HG03571 (cell line): ENCODE results near the gene SLC12A7.
"Not testable (repeated sequence)": the region's sequence is repeated elsewhere in the genome, so short reads cannot be mapped to it uniquely, and the experiment has no call there.

ENCODE experiments used
- ATAC-seq: cut with Tn5 transposase; IDR thresholded peaks from one replicate; pipeline ENCODE4 v1.9.1; 2021; ENCODE audit not compliant: unreplicated experiment

Gene SLC12A7

DNA sequence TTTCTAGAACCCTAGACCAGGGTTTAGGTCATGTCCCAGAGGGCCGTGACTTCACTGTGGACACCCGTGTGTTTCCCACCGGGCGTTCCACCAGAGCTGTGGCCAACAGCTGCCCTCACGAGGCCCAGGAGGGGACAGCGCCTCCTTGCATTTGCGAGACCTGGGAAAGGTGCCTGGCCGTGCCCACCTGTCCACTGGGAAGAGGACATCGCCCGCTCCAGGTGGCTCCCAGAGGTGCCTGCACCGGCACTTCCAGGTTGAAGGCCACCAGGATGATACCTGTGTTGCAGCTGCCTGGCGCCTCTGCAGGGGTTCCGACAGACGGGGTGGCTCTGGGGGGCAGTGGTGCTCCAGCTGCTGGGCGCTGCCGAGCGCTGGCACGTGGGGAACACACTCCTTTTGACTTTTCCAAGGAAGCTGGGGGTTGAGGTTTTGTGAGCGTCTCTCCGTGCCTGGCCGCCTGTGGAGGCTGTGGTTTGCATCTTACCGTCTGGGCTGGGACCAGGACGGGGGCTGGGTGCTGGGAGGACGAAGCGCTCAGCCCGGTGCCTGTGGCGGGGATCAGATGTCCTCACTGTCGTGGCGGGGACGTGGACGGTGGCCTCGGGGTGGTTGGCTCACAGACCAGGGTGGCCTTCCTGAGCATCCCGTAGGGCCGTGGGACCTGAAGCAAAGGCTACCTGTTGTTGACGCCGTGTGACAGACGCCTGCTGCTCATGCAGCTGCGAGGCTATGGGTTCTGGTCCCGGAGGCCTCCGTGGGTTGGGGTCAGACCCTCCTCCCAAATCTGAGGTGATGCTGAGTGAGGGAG lies 84.0 kb downstream of the SLC12A7 start:
- no peak for ATAC-seq

DNA sequence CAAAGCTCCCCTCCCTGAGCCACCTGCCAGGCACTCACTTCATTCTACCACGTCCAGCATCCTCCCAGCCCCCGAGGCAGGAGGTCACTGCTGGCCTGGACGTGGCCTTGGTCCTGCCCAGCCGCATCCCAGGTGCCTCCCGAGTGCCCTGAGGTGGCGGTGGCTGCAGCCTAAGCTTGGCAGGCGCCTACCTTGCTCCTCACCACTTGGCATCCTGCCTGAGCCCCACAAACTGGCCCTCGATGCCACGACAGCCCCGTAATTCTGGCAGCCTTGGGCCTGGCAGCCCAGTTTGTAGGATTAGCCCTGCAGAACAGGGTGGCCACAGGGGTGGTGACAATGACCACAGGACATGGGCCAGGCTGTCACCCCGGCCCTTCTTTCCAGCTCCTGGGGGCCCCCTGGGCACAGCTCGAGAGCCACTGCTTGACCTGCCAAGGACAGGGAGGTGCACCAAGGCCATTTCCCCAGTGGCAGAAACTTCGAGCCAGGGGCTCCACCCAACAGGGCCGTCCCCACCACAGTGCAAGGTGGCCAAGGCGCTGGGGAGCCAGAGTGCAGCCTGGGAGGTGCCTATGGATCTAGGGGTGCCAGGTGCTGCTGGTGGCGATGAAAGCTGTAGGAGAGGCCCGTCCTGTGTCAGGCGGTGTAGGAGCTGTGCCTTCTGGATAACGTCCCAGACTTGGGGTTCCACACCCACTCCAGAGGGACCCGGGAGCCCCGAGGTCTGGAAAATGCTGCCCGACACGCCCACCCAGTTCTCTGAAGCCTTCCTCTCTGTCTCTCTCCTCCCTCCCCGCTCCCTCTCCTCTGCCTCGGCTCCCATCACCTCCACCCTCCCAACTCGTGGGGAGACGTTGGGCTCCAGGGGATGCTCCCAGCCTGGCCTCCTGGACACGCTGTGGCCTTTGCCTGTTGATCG lies 84.9 kb downstream of the SLC12A7 start:
- no peak for ATAC-seq

DNA sequence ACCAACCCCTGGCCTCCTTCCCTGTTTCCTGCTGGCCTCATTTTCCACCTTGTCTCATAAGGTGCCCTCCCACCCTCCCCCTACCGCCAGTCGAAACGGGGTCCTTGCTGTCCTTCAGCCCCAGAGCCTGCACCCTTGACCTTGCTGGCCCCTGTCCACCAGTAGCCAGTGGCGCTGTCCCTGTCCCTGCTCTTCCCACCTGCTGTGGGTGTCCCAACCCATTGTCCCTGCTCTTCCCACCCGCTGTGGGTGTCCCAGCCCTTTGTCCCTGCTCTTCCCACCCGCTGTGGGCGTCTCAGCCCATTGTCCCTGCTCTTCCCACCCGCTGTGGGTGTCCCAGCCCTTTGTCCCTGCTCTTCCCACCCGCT lies 89.9 kb downstream of the SLC12A7 start:
- ATAC-seq = not testable (repeated sequence)

DNA sequence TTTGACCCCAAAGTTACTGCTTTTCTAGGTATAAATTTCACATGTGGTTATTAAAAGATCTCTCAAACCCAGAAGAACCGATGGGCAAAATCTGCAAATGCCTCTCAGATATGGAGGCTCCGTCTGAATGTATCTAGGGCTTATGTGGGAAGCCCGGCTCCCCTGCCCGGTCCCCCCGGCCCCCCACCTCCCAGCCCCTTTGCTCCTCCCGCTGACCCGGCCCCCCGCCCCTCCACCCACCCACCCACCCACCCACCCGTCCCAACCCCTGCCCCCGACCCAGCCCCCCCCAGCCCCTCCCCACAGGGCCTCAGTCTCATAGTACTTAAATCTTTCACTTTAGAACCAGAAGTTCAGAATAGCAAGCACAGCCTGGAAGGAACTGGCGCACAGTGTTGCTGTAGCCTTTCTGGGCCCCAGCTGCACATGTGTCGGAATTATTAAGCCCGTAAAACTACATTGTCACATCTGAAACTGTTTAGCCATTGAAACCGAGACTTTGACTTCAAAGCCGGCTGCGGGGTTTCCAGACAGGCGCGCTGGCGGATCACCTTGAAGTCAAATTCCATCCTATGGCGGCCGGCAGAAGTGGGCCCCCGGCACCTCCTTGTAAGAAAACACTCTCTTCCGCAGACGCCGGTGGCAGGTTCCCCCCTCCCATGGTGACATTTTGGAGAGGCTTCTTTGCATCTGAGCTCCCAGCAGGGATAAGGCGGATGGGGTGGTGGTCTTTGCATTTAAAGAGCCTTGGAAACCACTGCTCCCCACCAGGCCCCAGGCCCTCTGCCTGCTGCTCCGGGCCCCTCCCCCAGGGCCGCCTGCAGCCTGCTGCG lies 90.5 kb downstream of the SLC12A7 start:
- no peak for ATAC-seq

DNA sequence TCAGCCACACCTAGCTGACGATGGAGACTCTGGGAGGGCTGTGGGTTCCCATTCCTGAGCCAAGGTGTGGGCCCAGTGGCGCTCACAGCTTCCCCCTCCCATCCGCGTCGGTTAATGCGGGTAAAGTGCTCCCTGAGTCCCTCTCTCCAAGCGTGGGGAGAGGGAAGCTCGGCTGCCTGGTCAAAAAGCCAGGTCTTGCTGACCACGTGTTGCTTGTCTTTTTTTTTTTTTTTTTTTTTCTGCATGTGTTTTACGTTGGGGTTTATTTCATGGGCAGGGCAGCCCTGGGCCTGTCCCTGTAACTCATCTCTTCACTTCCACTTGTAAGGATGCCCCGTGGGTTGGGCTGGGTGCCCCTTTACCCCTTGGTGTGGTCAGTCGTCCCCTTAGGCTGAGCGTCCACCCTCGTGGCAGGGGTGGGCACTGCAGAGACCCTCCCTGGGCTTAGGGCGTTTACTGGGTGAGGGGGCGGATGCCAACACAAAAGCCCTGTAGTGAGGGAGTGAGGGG lies 91.4 kb downstream of the SLC12A7 start:
- ATAC-seq = no peak

DNA sequence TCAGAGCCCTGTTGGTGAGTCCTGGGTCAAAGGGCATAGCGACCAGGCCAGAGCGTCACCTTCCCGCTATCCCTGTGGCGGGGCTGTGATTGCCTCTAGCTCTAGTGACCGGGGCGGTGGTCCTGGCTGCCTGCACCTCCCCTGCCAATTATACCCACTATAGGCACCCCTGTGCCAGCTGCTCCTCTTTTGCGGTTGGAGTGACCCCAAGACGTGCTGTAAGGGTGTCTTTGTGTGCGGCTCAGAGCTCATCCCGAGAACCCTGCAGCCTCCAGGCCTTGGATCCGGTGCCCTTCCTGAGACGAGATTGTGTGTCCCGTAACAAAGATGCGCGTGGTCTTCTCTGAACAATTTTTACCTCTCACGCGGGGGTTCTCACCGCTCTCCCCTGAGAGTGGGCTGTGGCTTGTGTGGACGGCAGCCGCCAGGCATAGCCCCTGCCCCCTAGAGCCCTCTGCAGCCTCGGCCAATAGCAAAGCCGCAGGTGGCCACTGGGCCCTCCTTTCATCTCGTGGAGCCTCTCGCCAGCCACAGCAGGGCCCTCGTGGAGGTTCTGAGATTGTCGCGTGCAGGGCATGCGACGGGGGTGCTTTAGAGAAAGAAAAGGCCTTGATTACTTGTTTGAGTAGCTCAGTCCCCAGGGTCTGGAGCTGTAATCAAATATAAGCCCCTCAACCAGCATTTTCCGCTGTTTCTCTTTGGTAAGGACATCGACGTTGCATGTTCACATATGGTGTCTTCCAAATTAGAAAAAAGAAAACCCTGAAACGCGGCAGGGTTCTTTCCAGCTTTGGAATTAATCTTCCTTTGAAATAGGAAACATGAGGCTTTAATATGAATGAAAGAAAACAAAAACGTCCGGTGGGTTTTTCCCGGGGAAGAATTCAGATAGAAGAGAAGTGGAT lies 92.6 kb downstream of the SLC12A7 start:
- ATAC-seq = no peak

DNA sequence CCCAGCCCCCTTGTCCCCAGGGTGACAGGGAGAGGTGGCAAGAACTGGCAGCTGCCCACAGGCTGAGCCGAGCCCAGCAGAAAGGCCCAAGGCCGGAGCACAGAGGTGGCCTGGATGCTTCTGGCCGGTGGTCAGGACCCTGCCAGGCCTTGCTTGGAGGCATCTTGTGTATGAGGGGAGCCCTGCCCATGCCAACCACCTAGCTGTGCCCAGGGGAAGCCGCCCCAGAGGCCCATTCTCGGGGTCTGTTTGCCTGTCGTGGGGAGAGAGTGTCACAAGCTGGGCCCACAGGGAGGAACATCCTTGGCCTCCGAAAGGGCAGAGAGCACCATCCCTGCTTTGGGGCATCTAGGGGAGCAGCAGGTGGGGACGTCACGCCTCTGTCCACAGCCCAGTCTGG lies 93.3 kb downstream of the SLC12A7 start:
- ATAC-seq = no peak

DNA sequence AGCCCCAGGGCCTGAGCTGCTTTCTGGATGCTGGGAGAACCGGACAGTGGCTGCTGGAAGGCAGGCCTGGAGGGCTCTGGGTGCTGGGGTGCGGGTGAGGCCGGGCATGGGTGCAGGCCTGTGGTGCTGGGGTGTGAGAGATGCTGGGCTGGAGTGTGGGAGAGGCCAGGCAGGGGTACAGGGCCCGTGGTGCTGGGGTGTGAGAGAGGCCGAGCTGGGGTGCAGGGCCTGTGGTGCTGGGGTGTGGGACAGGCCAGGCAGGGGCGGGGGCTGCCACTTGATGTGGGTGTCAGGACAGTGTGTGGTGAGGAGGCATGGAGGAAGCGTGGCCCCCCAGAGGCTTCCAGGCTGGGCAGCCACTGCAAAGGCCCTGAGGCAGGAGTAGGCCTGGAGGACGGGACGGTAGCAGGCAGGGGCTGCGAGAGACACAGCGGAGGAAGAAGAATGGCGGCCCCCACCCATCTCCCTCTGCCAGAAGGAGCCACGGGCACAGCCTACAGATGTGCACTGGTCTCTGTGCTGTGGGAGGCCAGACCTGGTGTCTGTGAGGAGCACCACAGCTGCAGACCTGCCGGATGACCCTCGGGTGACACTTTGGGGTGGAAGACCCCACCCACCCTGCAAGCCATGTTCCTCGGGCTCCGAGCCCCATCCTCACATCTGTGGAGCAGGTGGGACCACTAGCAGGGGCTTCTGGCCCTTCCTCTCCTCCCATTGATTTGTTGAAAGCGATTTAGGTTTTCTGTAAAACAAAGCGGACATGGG lies 94.0 kb downstream of the SLC12A7 start:
- ATAC-seq = no peak

DNA sequence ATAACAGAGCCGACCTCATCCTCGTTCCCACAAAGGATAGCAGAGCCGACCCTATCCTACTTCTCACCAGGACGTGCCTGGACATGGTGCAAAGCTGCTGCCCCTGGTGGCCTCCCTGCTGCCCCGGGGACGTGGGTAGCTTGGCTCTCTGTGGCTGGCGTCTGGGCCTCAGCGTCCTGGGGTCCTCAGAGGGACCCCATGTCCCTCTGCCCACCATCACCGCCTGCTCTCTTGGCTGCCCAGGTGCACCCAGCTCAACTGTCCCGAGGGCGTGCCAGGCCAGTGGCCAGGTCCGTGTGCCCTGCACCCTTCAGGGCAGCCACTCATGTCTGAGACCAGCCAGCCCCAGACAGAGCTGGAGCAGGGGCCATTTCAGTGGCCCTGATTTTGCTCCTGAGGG lies 94.8 kb downstream of the SLC12A7 start:
- no peak for ATAC-seq

DNA sequence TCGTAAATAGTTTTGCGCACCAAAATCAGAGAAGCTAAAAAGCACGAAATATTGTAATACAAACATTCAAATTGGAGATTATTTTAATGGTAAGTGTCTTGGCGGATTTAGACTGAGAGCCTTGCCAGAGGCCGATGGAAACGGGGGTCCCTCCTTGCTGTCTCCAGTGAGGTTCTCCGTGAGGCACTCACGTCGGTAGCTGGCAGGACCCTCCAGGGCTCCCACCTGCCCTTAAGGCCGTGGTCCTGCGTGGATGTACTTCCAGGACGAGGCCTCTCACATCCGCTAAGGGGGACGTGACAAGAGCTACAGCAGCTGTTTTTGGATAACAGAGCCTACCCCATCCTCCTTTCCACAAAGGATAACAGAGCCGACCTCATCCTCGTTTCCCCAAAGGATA lies 95.4 kb downstream of the SLC12A7 start:
- no peak for ATAC-seq

DNA sequence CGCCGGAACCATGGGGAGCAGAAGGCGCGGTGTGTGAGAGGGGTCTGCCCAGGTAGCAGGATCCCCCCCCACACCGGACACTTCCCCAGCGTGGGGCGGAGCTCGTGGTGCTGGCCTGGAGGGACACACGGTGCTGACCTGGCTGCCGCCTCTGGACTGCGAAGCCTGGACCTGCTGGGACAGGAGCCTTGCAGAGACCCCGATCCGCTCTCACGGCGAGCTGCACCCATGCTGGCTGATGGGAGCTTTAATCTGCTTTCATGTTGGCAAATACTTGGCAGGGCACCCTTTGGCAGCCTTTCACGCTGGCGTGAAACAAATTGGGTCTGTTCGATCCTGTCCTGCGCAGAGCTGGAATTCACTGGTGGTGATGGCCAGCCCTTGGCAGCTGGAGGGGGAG lies 95.8 kb downstream of the SLC12A7 start:
- ATAC-seq = no peak

DNA sequence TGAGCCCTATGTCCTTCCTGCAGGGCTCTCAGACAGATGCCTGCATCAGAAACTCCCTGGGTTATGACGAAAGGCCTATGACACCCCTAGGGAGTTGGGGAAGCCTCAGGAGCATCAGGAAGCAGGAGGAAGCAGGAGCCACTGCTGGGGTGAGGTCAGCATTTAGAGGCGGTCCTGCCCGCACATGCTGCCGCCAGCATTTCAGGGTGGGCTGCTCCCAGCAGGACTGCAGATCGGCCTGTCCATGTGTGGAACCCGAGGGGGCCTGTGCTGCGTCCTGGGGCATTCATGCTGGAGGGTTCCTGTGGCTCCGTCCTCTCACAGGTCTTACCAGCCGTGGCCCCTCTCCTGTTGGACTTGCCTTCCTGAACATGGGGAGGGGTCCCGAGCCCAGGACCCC lies 96.4 kb downstream of the SLC12A7 start:
- ATAC-seq = no peak

DNA sequence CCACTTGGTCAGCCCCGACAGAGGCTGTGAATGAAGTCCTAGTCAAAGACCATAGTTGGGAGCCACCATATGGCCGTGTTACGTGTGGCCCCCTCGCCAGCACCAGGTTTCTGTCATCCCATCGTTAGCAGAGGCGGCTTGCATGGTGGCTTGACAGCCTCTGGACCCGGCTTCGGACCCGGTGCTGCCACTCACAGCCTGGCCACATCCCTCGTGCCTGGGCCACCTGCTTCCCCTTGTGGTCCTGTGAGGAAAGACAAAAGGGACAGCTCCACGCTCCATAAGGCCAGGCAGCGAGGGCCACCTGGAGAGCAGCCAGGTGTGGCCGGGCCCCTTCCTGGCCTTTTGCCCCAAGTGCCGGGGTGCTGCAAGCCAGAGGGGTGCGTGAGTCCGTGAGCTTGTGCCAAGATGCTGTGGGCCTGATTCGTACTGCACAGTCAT lies 97.1 kb downstream of the SLC12A7 start:
- ATAC-seq = no peak

DNA sequence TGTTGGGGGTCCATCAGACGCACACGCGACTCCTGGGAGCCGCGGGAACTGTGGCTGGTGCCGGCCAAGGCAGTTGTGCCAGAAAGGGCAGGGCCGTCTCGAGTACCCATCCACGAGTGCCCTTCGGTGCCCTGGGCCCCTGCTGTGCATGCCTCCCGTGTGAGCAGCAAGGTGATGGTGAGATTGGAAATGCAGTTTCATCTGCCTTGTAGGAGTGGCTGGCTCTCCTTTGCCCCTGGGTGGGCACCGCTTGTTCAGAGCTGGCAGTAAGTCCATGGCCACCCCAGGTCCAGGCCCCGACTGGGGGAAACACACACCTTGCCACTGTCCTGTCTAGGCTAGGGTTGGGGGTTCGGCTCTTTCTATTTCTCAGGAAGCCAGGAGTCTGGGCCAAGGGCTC lies 97.5 kb downstream of the SLC12A7 start:
- ATAC-seq = no peak

DNA sequence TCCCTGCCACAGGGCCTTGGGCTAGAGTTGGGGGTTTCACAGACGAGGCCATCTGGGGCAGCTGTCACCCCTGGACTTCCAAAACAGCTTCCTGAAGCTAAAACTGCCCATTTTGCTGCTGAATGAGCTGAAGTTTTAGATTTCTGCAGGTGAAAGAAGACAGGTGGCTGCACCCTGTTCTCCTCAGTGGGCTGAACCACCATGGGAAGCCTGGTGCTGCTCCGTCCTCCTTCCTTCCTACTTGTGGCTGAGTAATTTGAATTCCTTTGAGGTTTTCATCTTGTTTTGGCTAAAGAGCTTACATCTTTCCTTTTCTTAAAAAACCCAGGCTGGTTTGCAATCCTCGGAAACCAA lies 97.9 kb downstream of the SLC12A7 start:
- ATAC-seq = no peak

DNA sequence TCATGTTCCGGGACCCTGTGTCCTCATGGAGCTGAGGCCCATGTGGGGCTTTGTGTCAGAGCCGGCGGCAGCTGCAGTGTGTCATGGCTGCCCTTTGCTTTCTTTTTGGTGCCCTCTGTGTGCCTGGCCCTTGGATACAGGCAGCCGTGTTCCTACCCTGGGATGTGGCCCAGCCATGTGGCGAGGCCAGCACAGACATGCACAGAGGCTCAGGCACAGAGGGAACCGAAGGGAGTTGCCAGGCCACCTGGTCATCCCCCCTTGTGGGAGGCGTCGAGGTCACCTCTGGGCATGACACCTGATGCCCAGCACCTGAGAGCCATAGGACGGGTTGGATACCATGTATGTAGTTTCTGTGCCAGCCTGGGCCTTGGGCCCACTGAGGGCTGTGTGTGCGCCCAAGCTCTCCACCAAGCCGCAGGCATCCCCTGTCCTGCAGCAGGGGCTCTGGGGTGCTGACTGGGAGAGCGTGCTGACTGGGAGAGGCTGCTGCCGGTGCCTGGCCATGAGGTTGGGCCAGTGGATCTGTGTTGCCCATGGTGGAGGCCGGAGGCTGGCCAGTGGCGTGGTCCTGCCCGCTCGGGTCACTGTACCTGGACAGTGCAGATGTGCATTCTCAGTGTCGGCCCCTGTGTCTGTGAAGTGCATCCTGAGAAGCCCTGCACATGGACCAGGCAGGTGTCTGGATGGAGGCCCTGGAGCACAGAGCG lies 98.5 kb downstream of the SLC12A7 start:
- ATAC-seq = no peak

DNA sequence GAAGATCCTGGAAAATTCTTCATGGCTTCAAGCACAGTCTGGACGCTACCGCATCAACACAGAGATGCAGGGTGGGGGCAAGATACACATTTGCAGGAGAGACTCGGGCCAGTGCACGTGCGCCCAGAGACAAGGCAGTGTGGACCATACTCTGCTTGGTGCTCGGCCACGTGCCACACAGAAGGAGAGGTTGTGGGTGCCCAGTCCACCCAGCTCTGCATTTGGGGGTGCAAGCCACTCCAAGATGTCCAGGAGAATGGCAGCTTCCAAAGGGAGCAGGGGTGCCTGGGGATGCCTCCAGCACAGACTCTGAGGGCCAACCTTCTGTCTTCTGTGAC lies 99.0 kb downstream of the SLC12A7 start:
- no peak for ATAC-seq

DNA sequence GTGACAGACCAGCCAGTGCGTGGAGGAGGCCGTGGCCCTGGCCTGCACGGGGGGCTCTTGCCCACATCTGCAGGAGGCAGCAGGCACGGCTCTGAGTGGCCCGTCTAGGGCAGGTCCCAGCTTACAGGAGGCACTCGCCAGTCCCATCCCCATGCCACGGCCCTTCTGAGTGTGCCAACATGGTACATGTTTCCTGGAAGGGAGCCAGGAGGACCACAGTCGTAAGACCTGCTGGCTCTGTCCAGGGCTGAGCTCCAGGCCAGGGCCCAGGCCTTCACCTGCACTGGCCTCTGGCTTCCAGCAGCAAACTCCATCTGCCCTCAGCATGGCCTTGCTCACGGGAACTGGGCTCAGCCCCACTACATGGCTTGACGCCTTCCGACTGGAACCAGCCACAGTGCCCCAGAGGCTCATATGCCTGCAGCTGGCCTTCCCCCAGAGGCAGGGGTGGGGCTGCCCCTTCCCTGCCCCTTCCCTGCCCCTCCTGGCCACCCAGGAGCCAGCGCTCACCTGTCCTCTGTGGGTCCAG lies 99.5 kb downstream of the SLC12A7 start:
- no peak for ATAC-seq
